Fibroblast of lung (primary cell): ENCODE measurements around the gene LCN1. TPM values are rescaled to one million over a fixed set of nuclear protein-coding genes. Genes with fewer than 3 reads are reported as not detected.

Source experiments
- DNase-seq, 2 donors: peaks; one replicate each; pipeline versions ENCODE4 v3.0.0 to v3.0.0-alpha.2; 2010; ENCODE audit warnings: low read depth in 2 of 2
- H2AFZ ChIP-seq: 2 replicates; pipeline ENCODE4 v1.5.1; 2012; ENCODE audit warnings: low read length, control low read depth, inconsistent platforms
- H3K27ac ChIP-seq: 2 replicates; pipeline ENCODE4 v1.5.1; 2011; ENCODE audit warnings: low read length, control low read depth; ENCODE audit not compliant: insufficient read depth
- H3K27me3 ChIP-seq: 2 replicates; pipeline ENCODE4 v1.5.1; 2011; ENCODE audit warnings: mild to moderate bottlenecking, low read length; ENCODE audit not compliant: control insufficient read depth, insufficient read depth
- H3K36me3 ChIP-seq: 2 replicates; pipeline ENCODE4 v1.5.1; 2011; ENCODE audit warnings: low read length; ENCODE audit not compliant: control insufficient read depth, insufficient read depth
- H3K4me1 ChIP-seq: 2 replicates; pipeline ENCODE4 v1.5.1; 2011; ENCODE audit warnings: low read length; ENCODE audit not compliant: control insufficient read depth, insufficient read depth; ENCODE audit errors: extremely low read depth
- H3K4me2 ChIP-seq: 2 replicates; pipeline ENCODE4 v1.5.1; 2011; ENCODE audit warnings: low read length, control low read depth; ENCODE audit not compliant: insufficient read depth; ENCODE audit errors: extremely low read depth
- H3K4me3 ChIP-seq, 4 experiments: fragments of 200-600 bp in 1 of 4; sonication (generic) in 1 of 4; replicated peaks in 1 of 4; 2 replicates each; pipeline ENCODE4 v1.5.1; 2011 to 2016; ENCODE audit warnings: low read length in 4 of 4, low read depth in 3 of 4, mild to moderate bottlenecking in 3 of 4, control low read depth in 2 of 4, inconsistent platforms in 1 of 4, mixed read lengths in 1 of 4; ENCODE audit not compliant: insufficient read depth in 1 of 4; ENCODE audit errors: control extremely low read depth in 1 of 4
- H3K79me2 ChIP-seq: 2 replicates; pipeline ENCODE4 v1.5.1; 2012; ENCODE audit warnings: mild to moderate bottlenecking, low read length, inconsistent platforms; ENCODE audit not compliant: control insufficient read depth, insufficient read depth
- H3K9ac ChIP-seq: 2 replicates; pipeline ENCODE4 v1.5.1; 2011; ENCODE audit warnings: mild to moderate bottlenecking, low read length, control low read depth; ENCODE audit not compliant: insufficient read depth
- H3K9me3 ChIP-seq: 2 replicates; pipeline ENCODE4 v1.5.1; 2012; ENCODE audit warnings: low read depth, low read length; ENCODE audit not compliant: control insufficient read depth, insufficient read depth
- H4K20me1 ChIP-seq: 2 replicates; pipeline ENCODE4 v1.5.1; 2011; ENCODE audit warnings: low read length; ENCODE audit not compliant: control insufficient read depth, insufficient read depth; ENCODE audit errors: extremely low read depth
- CTCF ChIP-seq, 2 donors: IDR thresholded peaks in 1 of 2; conservative IDR thresholded peaks in 1 of 2; 1 replicate in 1 of 2; 2 replicates in 1 of 2; pipeline ENCODE4 v1.5.1; 2011 to 2012; ENCODE audit warnings: low read length in 2 of 2, control low read depth in 1 of 2, inconsistent platforms in 1 of 2, low read depth in 1 of 2, mild to moderate bottlenecking in 1 of 2
- EZH2 ChIP-seq: IDR thresholded peaks from 2 replicates; pipeline ENCODE4 v1.5.1; 2012; ENCODE audit warnings: low read length, control low read depth, mild to moderate bottlenecking; ENCODE audit errors: missing control alignments
- polyA plus RNA-seq, 2 donors: library from polyadenylated mRNA; depleted of rRNA in 1 of 2; stranded (reverse) in 1 of 2; unstranded in 1 of 2; fragments of >200 nt; gene quantifications; 2 replicates each; pipeline ENCODE4 v1.2.1, GENCODE V29; 2011 to 2012; ENCODE audit warnings: missing spikeins in 1 of 2
- total RNA-seq: library from RNA; depleted of rRNA; stranded (reverse); fragments of >200 nt; gene quantifications from 2 replicates; pipeline ENCODE4 v1.2.1, GENCODE V29; 2014

LCN1 gene
- total and polyA plus RNA-seq, 2 donors (not counting 1 experiment from before 2014, with no cell fraction given) = not detected

GRCh38 chr9:135567311-135567710 lies 46.1 kb downstream of the LCN1 start:
- no peaks in the 10 kb centered on the region for H3K27me3 ChIP-seq
- no peak overlapping the region for H2AFZ ChIP-seq
- no peak overlapping the region for H3K9ac ChIP-seq
- no peak for DNase-seq
- no peaks in the 10 kb centered on the region for H3K79me2 ChIP-seq
- TF ChIP-seq EZH2 = no peak
- TF ChIP-seq CTCF (conservative IDR thresholded peaks at IDR 0.05 in 1 of 2, IDR thresholded peaks at IDR 0.05 in 1 of 2; ENCODE audit: low read depth in 1 of 2, low read length in 2 of 2) = no peak
- no peak overlapping the region for H3K4me2 ChIP-seq
- no peaks in the 10 kb centered on the region for H3K36me3 ChIP-seq
- H3K9me3 ChIP-seq = no peaks in the 10 kb centered on the region
- H4K20me1 ChIP-seq = no peaks in the 10 kb centered on the region
- H3K4me3 ChIP-seq = no peak overlapping the region
- H3K4me1 ChIP-seq = no peaks in the 10 kb centered on the region
- no peak overlapping the region for H3K27ac ChIP-seq

GRCh38 chr9:135568026-135568425 lies 46.8 kb downstream of the LCN1 start:
- DNase-seq = no peak
- H3K4me3 ChIP-seq = no peak overlapping the region
- H3K9me3 ChIP-seq = no peaks in the 10 kb centered on the region
- no peaks in the 10 kb centered on the region for H3K36me3 ChIP-seq
- no peak overlapping the region for H3K9ac ChIP-seq
- no peaks in the 10 kb centered on the region for H4K20me1 ChIP-seq
- H3K4me2 ChIP-seq = no peak overlapping the region
- no peaks in the 10 kb centered on the region for H3K79me2 ChIP-seq
- no peaks in the 10 kb centered on the region for H3K27me3 ChIP-seq
- no peaks in the 10 kb centered on the region for H3K4me1 ChIP-seq
- no peak overlapping the region for H3K27ac ChIP-seq
- H2AFZ ChIP-seq = no peak overlapping the region
- TF ChIP-seq EZH2 (no peak), CTCF (conservative IDR thresholded peaks at IDR 0.05 in 1 of 2, IDR thresholded peaks at IDR 0.05 in 1 of 2; ENCODE audit: low read depth in 1 of 2, low read length in 2 of 2) (no peak)

- Histone ChIP-seq H3K36me3 (no peaks in the 10 kb centered on the region), H2AFZ (no peak overlapping the region), H3K9ac (no peak overlapping the region), H3K4me3 (no peak overlapping the region), H4K20me1 (no peaks in the 10 kb centered on the region), H3K4me2 (no peak overlapping the region), H3K4me1 (no peaks in the 10 kb centered on the region), H3K27ac (no peak overlapping the region), H3K27me3 (no peaks in the 10 kb centered on the region), H3K79me2 (no peaks in the 10 kb centered on the region), H3K9me3 (no peaks in the 10 kb centered on the region)
- TF ChIP-seq EZH2 (no peak), CTCF (conservative IDR thresholded peaks at IDR 0.05 in 1 of 2, IDR thresholded peaks at IDR 0.05 in 1 of 2; ENCODE audit: low read depth in 1 of 2, low read length in 2 of 2) (no peak)
- DNase-seq = no peak
Measured at GRCh38 chr9:135570456-135570855, 49.2 kb downstream of the LCN1 start.
